Nephron progenitor cell (in vitro differentiated cells): ENCODE data around the gene LRP1B.

ENCODE experiments used
- DNase-seq: peaks from one replicate; pipeline ENCODE4 v3.0.0; 2021
- H3K27ac Mint-ChIP-seq: 2 replicates; pipeline ENCODE4 v1.8.0; 2021; ENCODE audit warnings: mild to moderate bottlenecking, moderate library complexity, mixed read lengths
- H3K27me3 Mint-ChIP-seq: 2 replicates; pipeline ENCODE4 v1.8.0; 2021; ENCODE audit warnings: mild to moderate bottlenecking, low read depth, mixed read lengths; ENCODE audit not compliant: poor library complexity
- H3K36me3 Mint-ChIP-seq: 2 replicates; pipeline ENCODE4 v1.8.0; 2021; ENCODE audit warnings: low read depth, mixed read lengths
- H3K4me1 Mint-ChIP-seq: 2 replicates; pipeline ENCODE4 v1.8.0; 2021; ENCODE audit warnings: mixed read lengths
- H3K4me3 Mint-ChIP-seq: 2 replicates; pipeline ENCODE4 v1.8.0; 2021; ENCODE audit warnings: mild to moderate bottlenecking, moderate library complexity, mixed read lengths
- H3K9me3 Mint-ChIP-seq: 2 replicates; pipeline ENCODE4 v1.8.0; 2021; ENCODE audit warnings: mild to moderate bottlenecking, moderate library complexity, mixed read lengths
- CTCF ChIP-seq: fragments of 200-600 bp; sonication (generic); IDR thresholded peaks from 2 replicates; pipeline ENCODE4 v1.5.0; 2021; ENCODE audit warnings: antibody characterized with exemption

The LRP1B gene

GRCh38 chr2:141620372-141620771 lies 510.4 kb downstream of the LRP1B start:
- no peak for TF ChIP-seq CTCF
- no peaks in the 10 kb centered on the region for H3K4me1 Mint-ChIP-seq
- no peaks in the 10 kb centered on the region for H3K9me3 Mint-ChIP-seq
- DNase-seq = no peak
- H3K27me3 Mint-ChIP-seq = no peaks in the 10 kb centered on the region
- no peak overlapping the region for H3K4me3 Mint-ChIP-seq
- no peaks in the 10 kb centered on the region for H3K36me3 Mint-ChIP-seq
- H3K27ac Mint-ChIP-seq = no peak overlapping the region

GRCh38 chr2:141618457-141618856 lies 512.4 kb downstream of the LRP1B start:
- TF ChIP-seq CTCF = no peak
- H3K36me3 Mint-ChIP-seq = no peaks in the 10 kb centered on the region
- DNase-seq = no peak
- H3K4me1 Mint-ChIP-seq = no peaks in the 10 kb centered on the region
- H3K27me3 Mint-ChIP-seq = no peaks in the 10 kb centered on the region
- H3K4me3 Mint-ChIP-seq = no peak overlapping the region
- H3K9me3 Mint-ChIP-seq = no peaks in the 10 kb centered on the region
- no peak overlapping the region for H3K27ac Mint-ChIP-seq

- no peak for TF ChIP-seq CTCF
- H3K27me3 Mint-ChIP-seq = peaks cover 5% of the 10 kb centered on the region
- H3K36me3 Mint-ChIP-seq = no peaks in the 10 kb centered on the region
- no peak for DNase-seq
- no peak overlapping the region for H3K4me3 Mint-ChIP-seq
- H3K9me3 Mint-ChIP-seq = no peaks in the 10 kb centered on the region
- H3K27ac Mint-ChIP-seq = no peak overlapping the region
- H3K4me1 Mint-ChIP-seq = peaks cover 22% of the 10 kb centered on the region
Measured at GRCh38 chr2:141611981-141612380, 518.8 kb downstream of the LRP1B start.

GRCh38 chr2:141611176-141611571 lies 519.6 kb downstream of the LRP1B start:
- H3K4me1 Mint-ChIP-seq = peaks cover 22% of the 10 kb centered on the region
- H3K27me3 Mint-ChIP-seq = peaks cover 5% of the 10 kb centered on the region
- H3K36me3 Mint-ChIP-seq = no peaks in the 10 kb centered on the region
- H3K27ac Mint-ChIP-seq = no peak overlapping the region
- H3K9me3 Mint-ChIP-seq = no peaks in the 10 kb centered on the region
- no peak for DNase-seq
- TF ChIP-seq CTCF = no peak
- no peak overlapping the region for H3K4me3 Mint-ChIP-seq

GRCh38 chr2:141610564-141611175 lies 520.1 kb downstream of the LRP1B start:
- peak overlapping the region; percentile 20 for H3K27ac Mint-ChIP-seq
- peaks cover 22% of the 10 kb centered on the region for H3K4me1 Mint-ChIP-seq

More at GRCh38 chr2:141610564-141611175, 520.1 kb downstream of the LRP1B start:
- Mint-ChIP-seq H3K27me3 (peaks cover 5% of the 10 kb centered on the region), H3K4me3 (no peak overlapping the region), H3K9me3 (no peaks in the 10 kb centered on the region), H3K36me3 (no peaks in the 10 kb centered on the region)
- no peak for DNase-seq
- TF ChIP-seq CTCF = no peak
